Heart left ventricle (tissue), 13 donors: ENCODE data around the gene TRDMT1.

Source experiments
- CTCF ChIP-seq, 12 donors: fragments of 200-600 bp; sonication (generic) in 4 of 12; IDR thresholded peaks; one replicate each; pipeline versions ENCODE4 v1.5.0 to v1.8.0; 2018 to 2022; ENCODE audit warnings: antibody characterized with exemption in 12 of 12, mild to moderate bottlenecking in 5 of 12
- POLR2A ChIP-seq, 2 donors: fragments of 450-650 bp; IDR thresholded peaks; one replicate each; pipeline ENCODE4 v1.6.1; 2017; ENCODE audit warnings: antibody characterized with exemption in 2 of 2, mild to moderate bottlenecking in 2 of 2, moderate library complexity in 2 of 2
- donor health status: ischemic (EF 13 %, LVEDD 7.1; RV severe dilation, severe dysfunction).
- donor health status: DM: no; HTN: yes; CAD: no.
- donor health status: DM: no; HTN: no; CAD: no.
- donor health status: ischemic (EF 25% LVEDD 6.9; RV normal size, moderate dysfunction).
- donor health status: ischemic (EF 25% LVEDD 5.7; RV mildly dilated, moderate dysfunction).
- donor health status: ischemic (EF 35%, LVEDD 5.7; RV mildly dilated, moderate dysfunction).
- donor health status: nonischemic (EF 11% LVEDD 7.7; RV severe dilation, severe dysfunction).
- donor health status: DM: yes; HTN: yes; CAD: no.
- donor health status: PGD.
- donor health status: ischemic (EF 29% LVEDD 5.4; RV normal size, mild dysfunction).
- donor health status: nonischemic (EF 23%, LVEDD 6.1; RV moderate dilation, normal function).

- TF ChIP-seq CTCF (IDR thresholded peaks at IDR 0.05) (no peak), POLR2A (IDR thresholded peaks at IDR 0.05) (no peak)
Observed at GRCh38 chr10:17098012-17098411, 103.5 kb downstream of the TRDMT1 start.
